ENCODE measurements around the gene PPP1R3E. TPM values are rescaled to one million over a fixed set of nuclear protein-coding genes. Genes with fewer than 3 reads are reported as not detected.
A peak's percentile ranks its signal among the peaks of the same experiment; 100 is the strongest.

Gene PPP1R3E
- total RNA-seq, 1 experiment from 2014 or later: 10.9 TPM

DNA sequence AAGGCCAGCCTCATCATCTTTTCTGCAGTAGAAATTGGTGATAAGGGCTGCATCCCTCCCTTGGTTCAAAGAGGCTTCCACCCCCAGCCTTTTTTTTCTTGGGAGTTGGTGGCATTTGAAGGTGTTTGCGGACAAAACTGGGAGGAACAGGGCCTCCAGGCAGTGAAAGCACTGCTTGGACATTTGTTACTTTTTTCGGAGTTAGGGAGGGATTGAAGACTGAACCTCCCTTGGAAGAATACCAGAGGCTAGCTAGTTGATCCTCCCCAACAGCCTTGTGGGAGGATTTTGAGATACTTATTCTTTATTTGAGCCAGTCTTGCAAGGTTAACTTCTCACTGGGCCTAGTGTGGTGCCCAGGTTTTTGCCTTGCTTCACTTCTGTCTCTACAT lies 21.8 kb upstream of the PPP1R3E start:
- TF ChIP-seq EZH2 (IDR thresholded peaks at IDR 0.05; ENCODE audit: borderline replicate concordance, low read depth, low read length, poor library complexity, severe bottlenecking): no peak
- TF ChIP-seq, protein P1, sequence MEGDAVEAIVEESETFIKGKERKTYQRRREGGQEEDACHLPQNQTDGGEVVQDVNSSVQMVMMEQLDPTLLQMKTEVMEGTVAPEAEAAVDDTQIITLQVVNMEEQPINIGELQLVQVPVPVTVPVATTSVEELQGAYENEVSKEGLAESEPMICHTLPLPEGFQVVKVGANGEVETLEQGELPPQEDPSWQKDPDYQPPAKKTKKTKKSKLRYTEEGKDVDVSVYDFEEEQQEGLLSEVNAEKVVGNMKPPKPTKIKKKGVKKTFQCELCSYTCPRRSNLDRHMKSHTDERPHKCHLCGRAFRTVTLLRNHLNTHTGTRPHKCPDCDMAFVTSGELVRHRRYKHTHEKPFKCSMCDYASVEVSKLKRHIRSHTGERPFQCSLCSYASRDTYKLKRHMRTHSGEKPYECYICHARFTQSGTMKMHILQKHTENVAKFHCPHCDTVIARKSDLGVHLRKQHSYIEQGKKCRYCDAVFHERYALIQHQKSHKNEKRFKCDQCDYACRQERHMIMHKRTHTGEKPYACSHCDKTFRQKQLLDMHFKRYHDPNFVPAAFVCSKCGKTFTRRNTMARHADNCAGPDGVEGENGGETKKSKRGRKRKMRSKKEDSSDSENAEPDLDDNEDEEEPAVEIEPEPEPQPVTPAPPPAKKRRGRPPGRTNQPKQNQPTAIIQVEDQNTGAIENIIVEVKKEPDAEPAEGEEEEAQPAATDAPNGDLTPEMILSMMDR (conservative IDR thresholded peaks at IDR 0.05; ENCODE audit: low read depth, low read length): no peak
- peaks cover 13% of the 10 kb centered on the region for H3K4me1 ChIP-seq (ENCODE audit: insufficient read depth, low read length, poor library complexity, severe bottlenecking)
- H3K36me3 ChIP-seq (ENCODE audit: insufficient read depth, low read length, poor library complexity, severe bottlenecking): peaks cover 42% of the 10 kb centered on the region
- no peak for DNase-seq (ENCODE audit: low spot score)
- ChIA-PET POLR2A (ENCODE audit: low non-redundant PET) (no interaction called here), CTCF (no interaction called here)
- no TSS peak for BruUV-seq (replicated peaks)
- H3K27me3 ChIP-seq (replicated peaks; ENCODE audit: insufficient read depth, low read depth, low read length, poor library complexity): no peaks in the 10 kb centered on the region
- no peak overlapping the region for H3K4me3 ChIP-seq (ENCODE audit: low read depth, low read length, poor library complexity, severe bottlenecking)
- no peaks in the 10 kb centered on the region for H3K9me3 ChIP-seq (ENCODE audit: low read depth, low read length, poor library complexity, severe bottlenecking)
- H3K27ac ChIP-seq (ENCODE audit: low read depth, low read length, poor library complexity, severe bottlenecking): no peak overlapping the region
- intact Hi-C loops (cut with micrococcal nuclease; ENCODE audit: unreplicated experiment): loop anchor here (5.0 kb wide), 2 partner anchors 43 to 143 kb away; partner anchors contain the start of genes EFS and NGDN

DNA sequence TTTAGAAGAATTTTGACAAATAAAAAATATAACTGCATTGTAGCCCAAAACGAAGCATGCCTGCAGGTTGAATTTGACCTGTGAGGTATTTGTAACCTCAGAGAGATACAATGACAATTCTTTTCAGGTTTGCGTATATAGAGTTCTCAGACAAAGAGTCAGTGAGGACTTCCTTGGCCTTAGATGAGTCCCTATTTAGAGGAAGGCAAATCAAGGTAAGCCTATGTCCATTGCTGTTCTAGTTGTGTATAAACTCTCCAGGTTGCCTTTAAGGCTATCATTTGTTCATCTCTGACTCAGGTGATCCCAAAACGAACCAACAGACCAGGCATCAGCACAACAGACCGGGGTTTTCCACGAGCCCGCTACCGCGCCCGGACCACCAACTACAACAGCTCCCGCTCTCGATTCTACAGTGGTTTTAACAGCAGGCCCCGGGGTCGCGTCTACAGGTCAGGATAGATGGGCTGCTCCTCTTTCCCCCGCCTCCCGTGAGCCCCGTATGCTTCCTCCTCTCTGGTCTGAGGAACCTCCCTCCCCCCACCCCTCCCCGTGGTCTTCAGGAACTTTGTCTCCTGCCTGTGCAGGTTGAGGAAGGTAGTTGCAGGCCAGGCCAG lies 21.3 kb upstream of the PPP1R3E start:
- H3K4me1 ChIP-seq (ENCODE audit: insufficient read depth, low read length, poor library complexity, severe bottlenecking): peaks cover 13% of the 10 kb centered on the region
- ChIA-PET POLR2A (ENCODE audit: low non-redundant PET) (no interaction called here), CTCF (no interaction called here)
- TF ChIP-seq, protein P1 (conservative IDR thresholded peaks at IDR 0.05; ENCODE audit: low read depth, low read length): no peak
- TF ChIP-seq EZH2 (IDR thresholded peaks at IDR 0.05; ENCODE audit: borderline replicate concordance, low read depth, low read length, poor library complexity, severe bottlenecking): no peak
- no TSS peak for BruUV-seq (replicated peaks)
- H3K4me3 ChIP-seq (ENCODE audit: low read depth, low read length, poor library complexity, severe bottlenecking): no peak overlapping the region
- no peaks in the 10 kb centered on the region for H3K27me3 ChIP-seq (replicated peaks; ENCODE audit: insufficient read depth, low read depth, low read length, poor library complexity)
- peaks cover 42% of the 10 kb centered on the region for H3K36me3 ChIP-seq (ENCODE audit: insufficient read depth, low read length, poor library complexity, severe bottlenecking)
- intact Hi-C loops (cut with micrococcal nuclease; ENCODE audit: unreplicated experiment): loop anchor here (5.0 kb wide), 2 partner anchors 43 to 143 kb away; partner anchors contain the start of genes EFS and NGDN
- H3K9me3 ChIP-seq (ENCODE audit: low read depth, low read length, poor library complexity, severe bottlenecking): no peaks in the 10 kb centered on the region
- no peak overlapping the region for H3K27ac ChIP-seq (ENCODE audit: low read depth, low read length, poor library complexity, severe bottlenecking)
- DNase-seq (ENCODE audit: low spot score): no peak

DNA sequence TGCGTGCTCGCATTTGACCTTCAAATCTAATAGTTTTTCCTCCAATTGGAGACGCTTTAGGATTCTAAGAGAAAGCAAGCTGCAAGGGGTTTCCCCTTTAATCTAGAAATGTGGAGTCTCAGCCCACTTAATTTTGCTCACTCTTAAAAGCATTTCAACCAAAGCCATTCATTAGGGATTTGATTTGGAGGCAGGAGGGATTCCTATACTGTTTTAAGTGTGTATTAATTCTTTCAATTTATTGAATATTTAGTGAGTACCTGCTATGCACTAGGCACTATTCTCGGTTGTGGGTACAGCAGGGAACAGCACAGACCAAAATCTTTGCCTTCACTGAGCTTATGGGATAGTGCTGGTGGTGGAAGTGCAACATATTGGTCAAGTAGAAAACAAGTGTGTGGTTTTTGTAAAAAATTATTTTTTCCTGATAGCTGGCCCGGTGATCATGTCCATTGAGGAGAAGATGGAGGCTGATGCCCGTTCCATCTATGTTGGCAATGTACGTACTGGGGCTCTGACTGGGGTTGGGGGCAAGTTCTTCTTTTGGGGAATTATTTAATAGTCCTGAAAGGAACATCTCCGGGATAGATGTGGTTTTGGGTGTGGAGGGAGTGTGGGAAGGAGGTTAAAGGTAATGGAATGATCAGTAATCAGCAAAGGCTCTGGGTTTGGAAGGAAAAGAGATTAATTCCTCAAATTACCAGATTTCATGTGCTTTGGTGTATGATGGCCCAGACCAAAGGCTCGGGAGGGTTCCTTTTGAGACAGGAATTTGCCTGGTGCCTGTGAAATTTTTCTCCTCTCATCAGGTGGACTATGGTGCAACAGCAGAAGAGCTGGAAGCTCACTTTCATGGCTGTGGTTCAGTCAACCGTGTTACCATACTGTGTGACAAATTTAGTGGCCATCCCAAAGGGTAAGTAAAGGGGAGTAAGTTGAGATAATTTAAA lies 20.2 kb upstream of the PPP1R3E start:
- CTCF ChIA-PET: interaction anchor here (3.1 kb wide), 1 partner anchor 202 kb away, joined by 9 read pairs; no protein-coding TSS in a partner anchor
- POLR2A ChIA-PET (ENCODE audit: low non-redundant PET): no interaction called here
- DNase-seq (ENCODE audit: low spot score): no peak
- Histone ChIP-seq H3K36me3 (ENCODE audit: insufficient read depth, low read length, poor library complexity, severe bottlenecking) (peaks cover 42% of the 10 kb centered on the region), H3K4me1 (ENCODE audit: insufficient read depth, low read length, poor library complexity, severe bottlenecking) (peaks cover 13% of the 10 kb centered on the region), H3K9me3 (ENCODE audit: low read depth, low read length, poor library complexity, severe bottlenecking) (no peaks in the 10 kb centered on the region), H3K27ac (ENCODE audit: low read depth, low read length, poor library complexity, severe bottlenecking) (peak overlapping the region; percentile 95), H3K27me3 (replicated peaks; ENCODE audit: insufficient read depth, low read depth, low read length, poor library complexity) (no peaks in the 10 kb centered on the region), H3K4me3 (ENCODE audit: low read depth, low read length, poor library complexity, severe bottlenecking) (peak overlapping the region; percentile 78)
- BruUV-seq (replicated peaks): TSS peak; percentile 29
- intact Hi-C loops (cut with micrococcal nuclease; ENCODE audit: unreplicated experiment): loop anchor here (5.0 kb wide), 2 partner anchors 44 to 144 kb away; partner anchors contain the start of genes EFS and NGDN
- TF ChIP-seq EZH2 (IDR thresholded peaks at IDR 0.05; ENCODE audit: borderline replicate concordance, low read depth, low read length, poor library complexity, severe bottlenecking): no peak
- TF ChIP-seq, protein P1 (conservative IDR thresholded peaks at IDR 0.05; ENCODE audit: low read depth, low read length): no peak
